ENCODE results near the gene SDCBP2. TPM values are rescaled to one million over a fixed set of nuclear protein-coding genes. Genes with fewer than 3 reads are reported as not detected.

The SDCBP2 gene
- total RNA-seq, 1 experiment from 2014 or later = 0.56 TPM

- DNase-seq (ENCODE audit: low spot score) = no peak
Measured at GRCh38 chr20:1274485-1275311, 54.2 kb downstream of the SDCBP2 start.

GRCh38 chr20:1273366-1273765 is 55.6 kb downstream of the SDCBP2 start:
- DNase-seq (ENCODE audit: low spot score) = no peak

DNA sequence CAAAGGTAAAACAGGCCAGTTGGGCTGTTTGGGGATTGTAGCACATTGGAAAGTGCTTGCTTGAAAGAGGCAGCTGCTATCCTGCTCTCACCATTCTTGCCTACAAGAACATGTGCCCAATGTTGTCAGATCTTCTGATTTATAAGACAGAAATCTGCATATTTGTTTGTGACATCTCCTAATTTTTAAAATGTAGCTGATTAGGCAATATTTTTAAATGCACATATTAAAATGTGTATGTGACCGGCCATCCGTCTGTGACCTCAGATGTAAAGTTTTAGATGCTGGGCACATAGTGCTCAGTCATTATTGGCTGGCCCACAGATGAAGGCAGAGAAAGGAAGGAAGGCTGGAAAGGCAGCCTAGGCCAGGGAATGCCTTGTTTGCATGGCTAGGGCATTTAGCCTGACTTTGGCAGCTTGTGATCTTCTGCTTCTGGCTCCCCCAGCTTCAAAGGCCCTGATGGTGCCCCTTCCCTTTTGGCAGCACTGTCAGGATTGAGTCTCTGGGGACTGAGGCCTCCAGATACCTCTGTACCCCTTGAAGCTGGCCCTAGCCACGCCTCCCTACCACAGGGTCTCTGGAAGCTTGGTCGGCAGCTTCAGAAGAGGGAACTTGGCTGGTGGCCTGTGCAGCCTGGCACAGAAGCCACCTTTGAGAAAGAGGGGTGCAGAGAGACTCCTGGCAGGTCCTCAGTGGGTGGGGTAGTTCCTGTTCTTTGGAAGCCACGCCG is 56.4 kb downstream of the SDCBP2 start:
- DNase-seq (ENCODE audit: low spot score) = no peak

DNA sequence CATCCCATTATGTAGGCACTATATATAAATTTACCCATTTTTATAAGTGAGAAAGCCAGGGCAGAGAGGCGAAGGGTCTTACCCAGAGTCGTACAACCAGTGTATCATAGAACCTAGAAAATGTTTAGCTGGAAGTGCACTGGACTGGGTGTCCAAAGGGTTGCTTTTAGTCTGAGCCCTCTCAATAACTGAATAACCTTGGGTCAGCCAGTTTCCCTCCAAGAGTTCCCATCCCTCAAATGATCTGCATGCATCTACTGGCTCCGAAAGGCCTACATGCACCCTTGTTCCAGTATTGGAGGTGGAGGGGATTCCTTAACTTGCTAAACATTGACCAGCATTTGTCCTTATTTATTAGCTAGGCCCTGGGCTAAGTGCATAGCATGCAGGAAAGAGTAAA is 59.1 kb downstream of the SDCBP2 start:
- DNase-seq (ENCODE audit: low spot score) = no peak

GRCh38 chr20:1269235-1269634 is 59.7 kb downstream of the SDCBP2 start:
- DNase-seq (ENCODE audit: low spot score) = no peak

DNA sequence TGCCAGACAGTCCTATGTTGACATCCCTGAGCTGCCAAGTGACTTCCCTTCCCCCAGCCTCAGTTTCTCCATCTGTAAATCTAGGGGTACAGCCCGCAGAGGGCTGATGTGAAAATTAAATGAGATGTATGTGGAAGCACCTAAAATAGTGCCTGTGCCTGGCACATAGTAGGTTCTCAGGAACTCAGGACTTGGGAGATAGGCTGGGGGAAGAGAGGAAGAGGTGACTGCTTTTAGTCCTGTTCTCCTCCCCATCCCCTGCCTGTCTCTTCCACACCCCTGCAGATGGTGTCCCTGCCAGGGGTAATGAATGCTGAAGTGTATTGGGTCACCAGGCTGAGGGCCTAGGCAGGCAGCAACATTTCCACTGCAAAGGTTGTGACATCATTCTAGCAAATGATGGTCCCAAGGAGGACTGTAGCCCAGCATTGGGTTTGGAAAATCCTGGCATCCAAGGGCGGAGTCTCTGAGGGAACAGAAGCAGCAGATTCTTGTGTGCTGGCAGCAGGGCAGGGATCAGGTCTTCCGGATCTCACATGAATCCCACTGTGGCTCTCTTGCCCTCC is 61.0 kb downstream of the SDCBP2 start:
- DNase-seq (ENCODE audit: low spot score) = no peak

DNA sequence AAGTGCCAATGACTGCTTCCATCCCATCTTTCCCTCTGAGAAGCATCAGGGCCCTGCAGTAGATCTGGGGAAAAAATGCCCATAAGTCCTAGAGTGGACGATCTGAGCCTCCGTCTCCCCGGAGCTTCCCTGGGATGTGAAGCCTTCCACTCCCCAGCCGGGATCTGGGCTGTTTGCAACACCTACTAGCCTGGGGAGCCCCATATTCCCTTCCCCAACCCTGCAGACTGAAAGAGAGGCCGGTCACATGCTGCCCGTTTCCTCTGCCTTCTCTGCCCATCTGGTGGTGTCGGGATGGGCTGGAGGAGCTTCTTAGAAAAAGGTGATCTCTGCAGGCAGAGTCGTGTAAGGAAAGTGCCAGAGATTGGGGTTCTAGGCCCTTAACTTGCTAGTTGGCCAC is 61.8 kb downstream of the SDCBP2 start:
- no peak for DNase-seq (ENCODE audit: low spot score)

DNA sequence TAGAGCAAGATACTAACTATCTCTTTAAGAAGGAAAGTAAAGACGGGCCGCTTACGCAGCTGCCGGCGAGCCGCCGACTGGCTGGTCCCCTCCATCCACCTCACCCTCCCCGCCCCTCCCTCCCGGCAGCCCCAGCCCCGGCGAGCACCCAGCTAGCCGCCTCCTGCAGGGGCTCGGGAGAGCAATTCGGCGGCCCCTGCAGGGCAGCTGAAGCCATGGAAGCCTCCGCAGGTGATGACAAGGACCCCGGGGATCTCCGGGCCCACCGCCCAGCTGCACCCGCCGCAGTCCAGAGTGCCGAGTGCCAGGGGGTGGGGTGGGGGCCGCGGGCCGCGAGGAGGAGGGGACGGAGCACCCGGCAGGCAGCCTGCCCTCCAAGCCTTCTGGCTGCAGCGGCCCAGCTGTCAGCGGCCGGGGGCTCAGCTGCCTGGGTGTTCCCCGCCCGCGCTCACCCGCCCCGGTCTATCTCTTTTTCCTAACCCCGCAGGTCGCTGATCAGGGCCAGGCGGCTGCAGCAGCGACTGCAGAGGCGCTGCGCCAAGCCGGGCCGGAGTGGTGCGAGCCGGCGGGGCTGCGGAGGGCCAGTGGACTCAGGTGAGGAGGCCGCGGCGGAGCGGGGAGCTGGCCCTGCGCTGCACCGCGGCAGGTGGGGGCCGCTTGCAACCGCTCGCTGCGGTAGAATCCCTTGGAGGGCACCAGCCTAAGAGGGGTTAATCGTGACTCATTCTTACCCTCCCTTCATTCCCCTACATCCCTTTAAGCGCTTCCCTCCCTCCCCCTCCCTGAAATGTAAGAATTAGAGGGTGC is 62.6 kb downstream of the SDCBP2 start, which contains the start of gene SNPH:
TSS of gene SNPH (plus strand) at position 128 of the 807 bp plus-strand sequence. CDS start 29,946 bp downstream, outside the sequence.
- DNase-seq (ENCODE audit: low spot score) = peak; percentile 41

GRCh38 chr20:1265916-1266166 is 63.1 kb downstream of the SDCBP2 start:
- DNase-seq (ENCODE audit: low spot score) = no peak

DNA sequence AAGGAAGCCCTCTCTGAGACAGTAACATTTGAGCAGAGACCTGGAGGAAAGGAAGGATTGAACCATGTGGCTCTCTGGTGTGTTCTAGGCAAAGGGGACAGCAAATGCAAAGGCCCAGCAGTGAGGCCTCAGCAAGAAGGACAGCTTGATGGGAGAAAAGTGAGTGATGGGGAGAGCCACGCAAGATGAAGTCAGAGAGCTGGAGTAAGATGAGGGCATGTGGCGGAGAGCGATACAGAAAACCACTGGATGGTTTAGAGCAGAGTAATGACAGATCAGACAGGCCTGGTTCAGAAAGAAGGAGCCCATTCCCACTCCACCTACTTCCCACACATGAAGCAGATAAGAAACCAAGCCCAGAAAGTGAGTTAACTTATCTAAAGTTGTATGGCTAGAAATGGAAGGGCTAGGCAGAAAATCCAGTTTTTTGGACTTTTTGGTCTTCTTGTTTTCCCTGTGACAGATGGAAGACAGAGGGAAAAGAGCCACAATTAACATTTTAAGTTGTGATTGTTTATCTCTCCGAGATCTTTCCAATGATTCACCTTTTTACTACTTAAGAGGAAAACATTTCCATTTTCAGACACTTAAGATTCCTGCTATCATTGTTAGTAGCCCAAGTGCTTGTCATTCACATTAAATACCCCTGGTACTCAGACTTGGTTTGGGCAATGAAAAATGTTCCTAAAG is 63.6 kb downstream of the SDCBP2 start:
- no peak for DNase-seq (ENCODE audit: low spot score)

- DNase-seq (ENCODE audit: low spot score) = no peak
Measured at GRCh38 chr20:1264727-1265126, 64.2 kb downstream of the SDCBP2 start.

GRCh38 chr20:1263853-1264252 is 65.1 kb downstream of the SDCBP2 start:
- no peak for DNase-seq (ENCODE audit: low spot score)

Other genes starting within 250 kb of the SDCBP2 start
- 69.2 and 92.5 TPM in 2 replicates for gene PSMF1, start 210.5 kb downstream of the SDCBP2 start, total RNA-seq (2014; rRNA removed; shearing (Covaris generic))
- gene TMEM74B, start 144.2 kb downstream of the SDCBP2 start, total RNA-seq (2014; rRNA removed; shearing (Covaris generic)) = 0.52 TPM in 1 of 2 replicates, not detected in the other
- gene C20orf202, start 125.7 kb downstream of the SDCBP2 start, total RNA-seq (2014; rRNA removed; shearing (Covaris generic)) = not detected in 2 replicates
- 0.12 TPM in 1 of 2 replicates, not detected in the other for gene RAD21L1, start 103.1 kb downstream of the SDCBP2 start, total RNA-seq (2014; rRNA removed; shearing (Covaris generic))
- gene SNPH, start 62.8 kb downstream of the SDCBP2 start, total RNA-seq (2014; rRNA removed; shearing (Covaris generic)) = 0.99 and 1.5 TPM in 2 replicates
- 124 and 134 TPM in 2 replicates for gene FKBP1A, start 63.9 kb upstream of the SDCBP2 start, total RNA-seq (2014; rRNA removed; shearing (Covaris generic))
- 31.9 and 38.2 TPM in 2 replicates for gene NSFL1C, start 137.7 kb upstream of the SDCBP2 start, total RNA-seq (2014; rRNA removed; shearing (Covaris generic))
- gene SIRPB2, start 162.3 kb upstream of the SDCBP2 start, total RNA-seq (2014; rRNA removed; shearing (Covaris generic)) = not detected in 2 replicates
- gene SIRPD, start 228.6 kb upstream of the SDCBP2 start, total RNA-seq (2014; rRNA removed; shearing (Covaris generic)) = not detected in 2 replicates